Measurements from ENCODE around the gene RGCC.

Gene RGCC

DNA sequence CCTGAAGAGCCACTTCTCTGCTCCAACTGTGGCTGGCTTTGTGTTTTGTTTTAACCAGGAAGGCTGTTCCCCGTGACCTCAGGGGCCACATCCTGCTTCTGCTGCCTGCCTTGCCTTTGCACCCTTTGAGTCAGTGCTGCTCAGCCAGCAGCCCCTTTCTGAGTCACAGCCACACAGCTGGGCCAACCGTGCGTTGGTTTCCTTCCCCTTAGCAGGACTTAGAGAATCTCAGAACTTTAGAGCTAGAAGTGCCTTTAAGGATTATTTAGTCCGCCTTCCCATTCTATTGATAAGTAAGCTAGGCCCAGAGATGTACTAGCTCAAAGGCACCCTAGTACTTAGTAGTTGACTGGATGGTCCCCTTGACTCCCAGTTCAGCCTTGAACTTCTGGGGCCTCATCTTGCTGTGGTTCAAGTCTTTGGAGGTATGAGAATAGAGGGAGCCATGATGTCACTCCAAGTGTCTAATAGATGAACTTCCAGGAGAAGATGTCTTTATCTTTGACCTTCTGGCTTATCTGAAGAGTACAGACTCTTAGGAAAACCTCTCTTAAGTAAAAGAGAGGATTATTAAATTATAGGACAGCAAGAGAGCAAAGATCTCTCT, 8.0 kb downstream of the RGCC start:
- TF ChIP-seq, protein P1, sequence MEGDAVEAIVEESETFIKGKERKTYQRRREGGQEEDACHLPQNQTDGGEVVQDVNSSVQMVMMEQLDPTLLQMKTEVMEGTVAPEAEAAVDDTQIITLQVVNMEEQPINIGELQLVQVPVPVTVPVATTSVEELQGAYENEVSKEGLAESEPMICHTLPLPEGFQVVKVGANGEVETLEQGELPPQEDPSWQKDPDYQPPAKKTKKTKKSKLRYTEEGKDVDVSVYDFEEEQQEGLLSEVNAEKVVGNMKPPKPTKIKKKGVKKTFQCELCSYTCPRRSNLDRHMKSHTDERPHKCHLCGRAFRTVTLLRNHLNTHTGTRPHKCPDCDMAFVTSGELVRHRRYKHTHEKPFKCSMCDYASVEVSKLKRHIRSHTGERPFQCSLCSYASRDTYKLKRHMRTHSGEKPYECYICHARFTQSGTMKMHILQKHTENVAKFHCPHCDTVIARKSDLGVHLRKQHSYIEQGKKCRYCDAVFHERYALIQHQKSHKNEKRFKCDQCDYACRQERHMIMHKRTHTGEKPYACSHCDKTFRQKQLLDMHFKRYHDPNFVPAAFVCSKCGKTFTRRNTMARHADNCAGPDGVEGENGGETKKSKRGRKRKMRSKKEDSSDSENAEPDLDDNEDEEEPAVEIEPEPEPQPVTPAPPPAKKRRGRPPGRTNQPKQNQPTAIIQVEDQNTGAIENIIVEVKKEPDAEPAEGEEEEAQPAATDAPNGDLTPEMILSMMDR (IDR thresholded peaks at IDR 0.05; ENCODE audit: low read depth, low read length) = no peak
- no peak overlapping the region for H3K4me3 ChIP-seq (replicated peaks in 1 of 2; ENCODE audit: low read depth in 2 of 2, low read length in 2 of 2)
- peak; percentile 62 to 91 for DNase-seq (ENCODE audit: low read depth in 2 of 2)

DNA sequence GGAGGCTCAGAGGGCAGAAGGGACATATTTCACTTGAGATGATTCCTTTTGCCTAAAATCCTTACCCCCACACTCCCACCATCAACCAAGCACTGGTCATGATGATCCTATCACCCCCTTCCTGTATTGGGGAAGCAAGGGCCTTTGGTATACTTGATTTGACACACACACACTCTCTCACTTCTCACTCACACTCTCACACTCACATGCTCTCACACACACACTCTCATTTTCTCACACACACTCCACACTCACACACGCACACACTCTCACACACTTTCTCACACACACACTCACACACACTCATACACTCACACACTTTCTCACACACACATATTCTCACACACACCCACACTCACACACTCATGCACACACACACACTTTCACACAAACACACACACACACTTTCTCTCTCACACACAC, 8.6 kb downstream of the RGCC start:
- DNase-seq (ENCODE audit: low read depth in 2 of 2) = no peak
- H3K4me3 ChIP-seq (replicated peaks in 1 of 2; ENCODE audit: low read depth in 2 of 2, low read length in 2 of 2) = no peak overlapping the region
- TF ChIP-seq, protein P1 (IDR thresholded peaks at IDR 0.05; ENCODE audit: low read depth, low read length) = no peak

- H3K4me3 ChIP-seq (replicated peaks in 1 of 2; ENCODE audit: low read depth in 2 of 2, low read length in 2 of 2) = no peak overlapping the region
- no peak for DNase-seq (ENCODE audit: low read depth in 2 of 2)
- TF ChIP-seq, protein P1 (IDR thresholded peaks at IDR 0.05; ENCODE audit: low read depth, low read length) = no peak
These were observed 10.1 kb downstream of the RGCC start for GRCh38 chr13:41467425-41467945.

- TF ChIP-seq, protein P1 (IDR thresholded peaks at IDR 0.05; ENCODE audit: low read depth, low read length) = no peak
- no peak for DNase-seq (ENCODE audit: low read depth in 2 of 2)
- H3K4me3 ChIP-seq (replicated peaks in 1 of 2; ENCODE audit: low read depth in 2 of 2, low read length in 2 of 2) = no peak overlapping the region
These were observed 11.3 kb downstream of the RGCC start for GRCh38 chr13:41468631-41469030.

DNA sequence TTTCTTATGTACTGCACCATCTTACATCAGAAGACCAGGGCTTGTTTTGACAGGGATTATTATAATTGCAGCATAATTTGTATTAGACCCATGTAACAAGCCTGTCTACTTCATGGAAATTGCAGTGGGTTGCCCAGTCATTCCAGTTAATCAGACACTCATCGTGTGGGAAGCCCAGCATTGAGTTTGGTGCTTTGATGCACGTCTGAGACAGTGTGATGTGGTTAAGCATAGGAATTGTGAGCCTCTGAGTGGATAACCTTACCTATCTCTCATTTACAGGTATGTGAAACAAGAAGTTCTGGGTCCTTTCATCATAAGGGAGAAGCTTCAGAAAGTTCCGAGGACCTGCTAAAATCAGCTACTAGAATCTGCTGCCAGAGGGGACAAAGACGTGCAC, 12.8 kb downstream of the RGCC start:
- H3K4me3 ChIP-seq (replicated peaks in 1 of 2; ENCODE audit: low read depth in 2 of 2, low read length in 2 of 2) = no peak overlapping the region
- TF ChIP-seq, protein P1 (IDR thresholded peaks at IDR 0.05; ENCODE audit: low read depth, low read length) = no peak
- DNase-seq (ENCODE audit: low read depth in 2 of 2) = no peak

GRCh38 chr13:41471785-41472184, 14.4 kb downstream of the RGCC start:
- TF ChIP-seq, protein P1 (IDR thresholded peaks at IDR 0.05; ENCODE audit: low read depth, low read length) = no peak
- no peak for DNase-seq (ENCODE audit: low read depth in 2 of 2)
- no peak overlapping the region for H3K4me3 ChIP-seq (replicated peaks in 1 of 2; ENCODE audit: low read depth in 2 of 2, low read length in 2 of 2)

GRCh38 chr13:41487222-41487621, 29.9 kb downstream of the RGCC start:
- DNase-seq (ENCODE audit: low read depth in 2 of 2) = no peak
- TF ChIP-seq, protein P1 (IDR thresholded peaks at IDR 0.05; ENCODE audit: low read depth, low read length) = no peak
- H3K4me3 ChIP-seq (replicated peaks in 1 of 2; ENCODE audit: low read depth in 2 of 2, low read length in 2 of 2) = no peak overlapping the region
